ENCODE results near the gene ROCK2. TPM values are rescaled to one million over a fixed set of nuclear protein-coding genes. Genes with fewer than 3 reads are reported as not detected.

The ROCK2 gene
- total RNA-seq, 1 donor from 2014 or later = 34.4 TPM

Other genes with a start within 250 kb of the ROCK2 start
- 11.5 TPM for gene SLC66A3, start 189.2 kb downstream of the ROCK2 start, total RNA-seq
- 12.5 TPM for gene E2F6, start 121.5 kb upstream of the ROCK2 start, total RNA-seq
- gene GREB1, start 189.4 kb upstream of the ROCK2 start, total RNA-seq = 11.4 TPM

Data from Right ventricle myocardium inferior (tissue), 1 donor.